GM23338 (cell line): ENCODE results near the gene PTAFR. TPM values are rescaled to one million over a fixed set of nuclear protein-coding genes. Genes with fewer than 3 reads are reported as not detected.

Experiments
- ATAC-seq: fragments of 200-7000 bp; cut with Tn5 transposase; 3 replicates; pipeline ENCODE4 v1.9.1; 2020
- DNase-seq: peaks from one replicate; pipeline ENCODE4 v3.0.0-alpha.2; 2015; ENCODE audit warnings: low spot score
- H2AFZ ChIP-seq: fragments of 200-600 bp; sonication (generic); 2 replicates; pipeline ENCODE4 v1.8.0; 2016; ENCODE audit warnings: antibody characterized with exemption, mild to moderate bottlenecking, moderate library complexity
- H3F3A ChIP-seq: fragments of 200-600 bp; sonication (generic); replicated peaks from 2 replicates; pipeline ENCODE4 v1.8.0; 2017; ENCODE audit warnings: antibody characterized with exemption, mixed run types, low read depth
- H3K27ac ChIP-seq: fragments of 200-600 bp; sonication (generic); 2 replicates; pipeline ENCODE4 v1.6.1; 2016; ENCODE audit warnings: low read depth
- H3K27me3 ChIP-seq: fragments of 200-600 bp; sonication (generic); 2 replicates; pipeline ENCODE4 v1.8.0; 2016; ENCODE audit warnings: mild to moderate bottlenecking, mixed run types, moderate library complexity; ENCODE audit not compliant: insufficient read depth
- H3K36me3 ChIP-seq: fragments of 200-600 bp; sonication (generic); 2 replicates; pipeline ENCODE4 v1.8.0; 2016; ENCODE audit warnings: mild to moderate bottlenecking; ENCODE audit not compliant: insufficient read depth
- H3K4me1 ChIP-seq: fragments of 200-600 bp; sonication (generic); 2 replicates; pipeline ENCODE4 v1.8.0; 2016; ENCODE audit warnings: mild to moderate bottlenecking, moderate library complexity; ENCODE audit not compliant: insufficient read depth
- H3K4me2 ChIP-seq: fragments of 200-600 bp; sonication (generic); 2 replicates; pipeline ENCODE4 v1.7.1; 2017; ENCODE audit warnings: mixed run types
- H3K4me3 ChIP-seq: fragments of 200-600 bp; sonication (generic); 2 replicates; pipeline ENCODE4 v1.6.1; 2016; ENCODE audit warnings: mixed run types
- H3K79me2 ChIP-seq: fragments of 200-600 bp; sonication (generic); replicated peaks from 2 replicates; pipeline ENCODE4 v1.8.0; 2017; ENCODE audit warnings: mild to moderate bottlenecking; ENCODE audit not compliant: insufficient read depth
- H3K9me2 ChIP-seq: fragments of 200-600 bp; sonication (generic); 2 replicates; pipeline ENCODE4 v1.8.0; 2017; ENCODE audit not compliant: insufficient read depth
- H4K20me1 ChIP-seq: fragments of 200-600 bp; sonication (generic); replicated peaks from 2 replicates; pipeline ENCODE4 v1.8.0; 2017; ENCODE audit warnings: mild to moderate bottlenecking; ENCODE audit not compliant: insufficient read depth
- H3K27ac Mint-ChIP-seq: 2 replicates; pipeline ENCODE4 v1.8.0; 2020; ENCODE audit warnings: inconsistent platforms, mild to moderate bottlenecking, moderate library complexity, mixed read lengths
- H3K27me3 Mint-ChIP-seq: 3 replicates; pipeline ENCODE4 v1.8.0; 2022; ENCODE audit warnings: low read depth, mild to moderate bottlenecking, moderate library complexity, mixed read lengths, inconsistent platforms; ENCODE audit not compliant: insufficient read depth, poor library complexity
- H3K36me3 Mint-ChIP-seq: 3 replicates; pipeline ENCODE4 v1.8.0; 2021; ENCODE audit warnings: low read depth, mild to moderate bottlenecking, inconsistent platforms, moderate library complexity, mixed read lengths
- H3K4me1 Mint-ChIP-seq: 3 replicates; pipeline ENCODE4 v1.8.0; 2020; ENCODE audit warnings: mild to moderate bottlenecking, inconsistent platforms, mixed read lengths
- H3K4me3 Mint-ChIP-seq: 3 replicates; pipeline ENCODE4 v1.8.0; 2021; ENCODE audit warnings: moderate library complexity, mild to moderate bottlenecking, inconsistent platforms, mixed read lengths
- H3K9me3 Mint-ChIP-seq: 3 replicates; pipeline ENCODE4 v1.8.0; 2020; ENCODE audit warnings: moderate library complexity, mild to moderate bottlenecking, inconsistent platforms, mixed read lengths
- CREB1 ChIP-seq: fragments of 250-450 bp; sonication (Bioruptor Pico); IDR thresholded peaks from 2 replicates; pipeline ENCODE4 v1.5.0; 2020; ENCODE audit warnings: low read depth, mild to moderate bottlenecking, moderate library complexity
- ETS1 ChIP-seq: IDR thresholded peaks from 2 replicates; pipeline ENCODE4 v1.6.1; 2016; ENCODE audit warnings: antibody characterized with exemption
- EZH2 ChIP-seq: fragments of 200-600 bp; sonication (generic); IDR thresholded peaks from one replicate; pipeline ENCODE4 v1.8.0; 2017; ENCODE audit warnings: antibody characterized with exemption, mild to moderate bottlenecking, low read depth; ENCODE audit not compliant: unreplicated experiment
- JUNB ChIP-seq: IDR thresholded peaks from one replicate; pipeline ENCODE4 v1.6.1; 2016; ENCODE audit warnings: antibody characterized with exemption; ENCODE audit not compliant: unreplicated experiment
- POLR2AphosphoS5 ChIP-seq: IDR thresholded peaks from 2 replicates; pipeline ENCODE4 v1.6.1; 2016; ENCODE audit warnings: antibody characterized with exemption, low read depth
- ZNF462 ChIP-seq: fragments of 250-450 bp; sonication (Bioruptor Pico); IDR thresholded peaks from 2 replicates; pipeline ENCODE4 v1.5.0; 2020; ENCODE audit warnings: mild to moderate bottlenecking, moderate library complexity
- polyA plus RNA-seq: library from polyadenylated mRNA; unstranded; fragments of >200 nt; fragmentation: Nextera tagmentation; extraction: Ambion mirVana; gene quantifications from 2 replicates; pipeline ENCODE4 v1.2.1, GENCODE V29; 2016
- total RNA-seq: library from RNA; depleted of rRNA; stranded (reverse); fragments of >200 nt; shearing (Covaris generic); gene quantifications from 2 replicates; pipeline ENCODE4 v1.2.3, GENCODE V29; 2014

PTAFR gene
- total and polyA plus RNA-seq, 2 experiments from 2014 or later = 0.29 to 0.76 TPM

- no peak overlapping the region for H3K27ac Mint-ChIP-seq
- Histone ChIP-seq H3K4me1 (no peaks in the 10 kb centered on the region), H4K20me1 (no peaks in the 10 kb centered on the region), H3K27ac (no peak overlapping the region), H3K27me3 (no peaks in the 10 kb centered on the region), H3K79me2 (no peaks in the 10 kb centered on the region), H3K4me2 (no peak overlapping the region), H2AFZ (no peak overlapping the region), H3K9me2 (no peaks in the 10 kb centered on the region), H3K36me3 (no peaks in the 10 kb centered on the region), H3F3A (no peaks in the 10 kb centered on the region), H3K4me3 (no peak overlapping the region)
- H3K4me3 Mint-ChIP-seq = no peak overlapping the region
- DNase-seq (no peak), ATAC-seq (no peak)
- H3K9me3 Mint-ChIP-seq = no peaks in the 10 kb centered on the region
- H3K27me3 Mint-ChIP-seq = peaks cover 4% of the 10 kb centered on the region
- H3K36me3 Mint-ChIP-seq = no peaks in the 10 kb centered on the region
- TF ChIP-seq JUNB = no peak
- no peak for TF ChIP-seq POLR2AphosphoS5
- no peak for TF ChIP-seq EZH2
- no peak for TF ChIP-seq CREB1 (CRISPR knock-in tag)
- no peaks in the 10 kb centered on the region for H3K4me1 Mint-ChIP-seq
These were observed 48.8 kb downstream of the PTAFR start for GRCh38 chr1:28127617-28128257.

GRCh38 chr1:28126783-28127490 lies 49.6 kb downstream of the PTAFR start:
- no peaks in the 10 kb centered on the region for H3K9me3 Mint-ChIP-seq
- no peaks in the 10 kb centered on the region for H3K4me1 Mint-ChIP-seq
- H3F3A ChIP-seq = no peaks in the 10 kb centered on the region
- no peak overlapping the region for H3K4me2 ChIP-seq
- no peaks in the 10 kb centered on the region for H3K79me2 ChIP-seq
- no peaks in the 10 kb centered on the region for H3K4me1 ChIP-seq
- H3K4me3 Mint-ChIP-seq = no peak overlapping the region
- no peaks in the 10 kb centered on the region for H3K36me3 ChIP-seq
- no peak overlapping the region for H3K27ac Mint-ChIP-seq
- DNase-seq = no peak
- no peak for ATAC-seq
- no peaks in the 10 kb centered on the region for H3K36me3 Mint-ChIP-seq
- H3K9me2 ChIP-seq = no peaks in the 10 kb centered on the region
- no peaks in the 10 kb centered on the region for H3K27me3 ChIP-seq
- TF ChIP-seq ETS1 (no peak), EZH2 (no peak)
- H4K20me1 ChIP-seq = no peaks in the 10 kb centered on the region
- H3K4me3 ChIP-seq = no peak overlapping the region
- peaks cover 4% of the 10 kb centered on the region for H3K27me3 Mint-ChIP-seq
- no peak overlapping the region for H3K27ac ChIP-seq
- H2AFZ ChIP-seq = no peak overlapping the region

- no peak overlapping the region for H2AFZ ChIP-seq
- no peak for TF ChIP-seq JUNB
- no peak for TF ChIP-seq CREB1 (CRISPR knock-in tag)
- no peak for TF ChIP-seq ZNF462 (CRISPR knock-in tag)
These were observed 50.3 kb downstream of the PTAFR start for GRCh38 chr1:28126212-28126611.

More at GRCh38 chr1:28126212-28126611, 50.3 kb downstream of the PTAFR start:
- no peaks in the 10 kb centered on the region for H4K20me1 ChIP-seq
- no peaks in the 10 kb centered on the region for H3K9me3 Mint-ChIP-seq
- no peak for DNase-seq
- no peaks in the 10 kb centered on the region for H3K36me3 ChIP-seq
- no peak for ATAC-seq
- no peak overlapping the region for H3K4me3 Mint-ChIP-seq
- H3K27ac ChIP-seq = no peak overlapping the region
- H3K4me3 ChIP-seq = no peak overlapping the region
- no peaks in the 10 kb centered on the region for H3K79me2 ChIP-seq
- no peak overlapping the region for H3K4me2 ChIP-seq
- H3K4me1 ChIP-seq = no peaks in the 10 kb centered on the region
- H3K36me3 Mint-ChIP-seq = no peaks in the 10 kb centered on the region
- H3F3A ChIP-seq = no peaks in the 10 kb centered on the region
- H3K27ac Mint-ChIP-seq = no peak overlapping the region
- H3K27me3 ChIP-seq = no peaks in the 10 kb centered on the region
- H3K27me3 Mint-ChIP-seq = no peaks in the 10 kb centered on the region
- no peaks in the 10 kb centered on the region for H3K9me2 ChIP-seq
- no peaks in the 10 kb centered on the region for H3K4me1 Mint-ChIP-seq
